ENCODE data around the gene CNTLN.

DNA sequence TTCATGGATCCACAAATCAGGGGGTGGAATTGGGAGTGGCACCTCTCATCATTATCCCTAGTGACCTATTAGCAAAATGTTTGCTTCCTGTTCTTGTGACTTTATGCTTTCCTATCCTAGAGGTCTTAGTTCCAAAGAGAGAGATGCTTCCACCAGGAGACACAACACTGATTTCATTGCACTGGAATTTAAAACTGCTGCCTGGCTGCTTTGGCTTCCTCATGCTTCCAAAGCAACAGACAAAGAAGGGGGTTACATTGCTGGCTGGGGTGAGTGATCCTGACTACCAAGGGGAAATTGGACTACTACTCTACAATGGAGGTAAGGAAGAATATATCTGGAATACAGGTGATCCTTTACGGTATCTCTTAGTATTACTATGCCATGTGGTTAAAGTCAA is 374.9 kb downstream of the CNTLN start:
- TF ChIP-seq, protein P1, sequence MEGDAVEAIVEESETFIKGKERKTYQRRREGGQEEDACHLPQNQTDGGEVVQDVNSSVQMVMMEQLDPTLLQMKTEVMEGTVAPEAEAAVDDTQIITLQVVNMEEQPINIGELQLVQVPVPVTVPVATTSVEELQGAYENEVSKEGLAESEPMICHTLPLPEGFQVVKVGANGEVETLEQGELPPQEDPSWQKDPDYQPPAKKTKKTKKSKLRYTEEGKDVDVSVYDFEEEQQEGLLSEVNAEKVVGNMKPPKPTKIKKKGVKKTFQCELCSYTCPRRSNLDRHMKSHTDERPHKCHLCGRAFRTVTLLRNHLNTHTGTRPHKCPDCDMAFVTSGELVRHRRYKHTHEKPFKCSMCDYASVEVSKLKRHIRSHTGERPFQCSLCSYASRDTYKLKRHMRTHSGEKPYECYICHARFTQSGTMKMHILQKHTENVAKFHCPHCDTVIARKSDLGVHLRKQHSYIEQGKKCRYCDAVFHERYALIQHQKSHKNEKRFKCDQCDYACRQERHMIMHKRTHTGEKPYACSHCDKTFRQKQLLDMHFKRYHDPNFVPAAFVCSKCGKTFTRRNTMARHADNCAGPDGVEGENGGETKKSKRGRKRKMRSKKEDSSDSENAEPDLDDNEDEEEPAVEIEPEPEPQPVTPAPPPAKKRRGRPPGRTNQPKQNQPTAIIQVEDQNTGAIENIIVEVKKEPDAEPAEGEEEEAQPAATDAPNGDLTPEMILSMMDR (conservative IDR thresholded peaks at IDR 0.05 in 1 of 2, IDR thresholded peaks at IDR 0.05 in 1 of 2; ENCODE audit: extremely low read depth in 1 of 2, insufficient read depth in 1 of 2, low read depth in 1 of 2, low read length in 2 of 2), result no peak
- TF ChIP-seq EZH2 (IDR thresholded peaks at IDR 0.05; ENCODE audit: borderline replicate concordance, low read length), result no peak
